D721Med (cell line): ENCODE data around the gene KIAA0513.

Experiments
- DNase-seq: peaks from one replicate; pipeline ENCODE4 v3.0.0; 2011; ENCODE audit warnings: low spot score; ENCODE audit not compliant: insufficient read length
- FAIRE-seq: peaks from 2 replicates; lab custom pipeline; 2011; peaks lifted over from hg19 to GRCh38; lab: Jason Lieb, UNC
- TF ChIP-seq, protein P1 (sequence below): IDR thresholded peaks from 2 replicates; pipeline ENCODE4 v1.5.1; 2012; ENCODE audit warnings: mild to moderate bottlenecking, control low read depth; ENCODE audit not compliant: insufficient read depth; ENCODE audit errors: missing control alignments

KIAA0513 gene

DNA sequence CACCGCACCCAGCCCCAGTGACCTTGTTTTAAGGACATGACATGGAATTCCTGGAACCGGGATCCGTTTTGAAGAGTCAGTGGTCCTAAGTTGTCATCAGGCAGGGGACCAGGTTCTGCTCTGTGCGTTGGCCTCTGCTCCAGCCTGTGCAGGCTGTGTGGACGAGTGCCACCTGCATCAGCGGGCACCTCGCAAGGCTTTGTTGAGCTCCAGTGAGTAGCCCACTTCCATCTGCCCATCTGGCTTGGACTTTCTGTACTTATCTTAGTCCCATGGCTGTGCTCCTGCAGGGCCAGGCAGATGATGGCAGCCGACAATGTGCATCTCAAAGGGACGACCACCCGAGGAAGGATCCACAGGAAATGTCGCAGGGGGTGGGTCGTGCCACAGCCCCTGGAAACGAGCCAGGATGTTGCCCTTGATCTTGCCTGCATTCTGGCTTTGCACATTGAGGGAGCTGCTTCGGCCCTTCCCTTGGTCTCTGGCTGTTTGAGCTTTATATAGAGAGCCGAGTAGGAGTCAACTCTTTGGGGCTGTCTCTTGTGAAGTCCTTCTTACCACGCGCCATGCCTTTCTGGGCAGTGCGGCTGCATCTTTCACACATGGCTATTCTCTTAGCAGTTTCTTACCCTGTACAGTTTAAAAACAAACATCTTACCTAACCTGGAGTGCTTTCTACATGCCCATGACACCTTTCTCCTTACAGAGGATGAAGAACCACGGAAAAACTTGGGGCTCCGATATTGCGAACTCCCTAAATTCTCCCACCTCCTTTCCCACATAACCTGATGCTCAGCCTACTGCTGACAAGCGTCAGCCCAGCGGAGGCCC, 18.3 kb downstream of the KIAA0513 start:
- DNase-seq (no peak), FAIRE-seq (no peak)
- TF ChIP-seq, protein P1, sequence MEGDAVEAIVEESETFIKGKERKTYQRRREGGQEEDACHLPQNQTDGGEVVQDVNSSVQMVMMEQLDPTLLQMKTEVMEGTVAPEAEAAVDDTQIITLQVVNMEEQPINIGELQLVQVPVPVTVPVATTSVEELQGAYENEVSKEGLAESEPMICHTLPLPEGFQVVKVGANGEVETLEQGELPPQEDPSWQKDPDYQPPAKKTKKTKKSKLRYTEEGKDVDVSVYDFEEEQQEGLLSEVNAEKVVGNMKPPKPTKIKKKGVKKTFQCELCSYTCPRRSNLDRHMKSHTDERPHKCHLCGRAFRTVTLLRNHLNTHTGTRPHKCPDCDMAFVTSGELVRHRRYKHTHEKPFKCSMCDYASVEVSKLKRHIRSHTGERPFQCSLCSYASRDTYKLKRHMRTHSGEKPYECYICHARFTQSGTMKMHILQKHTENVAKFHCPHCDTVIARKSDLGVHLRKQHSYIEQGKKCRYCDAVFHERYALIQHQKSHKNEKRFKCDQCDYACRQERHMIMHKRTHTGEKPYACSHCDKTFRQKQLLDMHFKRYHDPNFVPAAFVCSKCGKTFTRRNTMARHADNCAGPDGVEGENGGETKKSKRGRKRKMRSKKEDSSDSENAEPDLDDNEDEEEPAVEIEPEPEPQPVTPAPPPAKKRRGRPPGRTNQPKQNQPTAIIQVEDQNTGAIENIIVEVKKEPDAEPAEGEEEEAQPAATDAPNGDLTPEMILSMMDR: no peak

DNA sequence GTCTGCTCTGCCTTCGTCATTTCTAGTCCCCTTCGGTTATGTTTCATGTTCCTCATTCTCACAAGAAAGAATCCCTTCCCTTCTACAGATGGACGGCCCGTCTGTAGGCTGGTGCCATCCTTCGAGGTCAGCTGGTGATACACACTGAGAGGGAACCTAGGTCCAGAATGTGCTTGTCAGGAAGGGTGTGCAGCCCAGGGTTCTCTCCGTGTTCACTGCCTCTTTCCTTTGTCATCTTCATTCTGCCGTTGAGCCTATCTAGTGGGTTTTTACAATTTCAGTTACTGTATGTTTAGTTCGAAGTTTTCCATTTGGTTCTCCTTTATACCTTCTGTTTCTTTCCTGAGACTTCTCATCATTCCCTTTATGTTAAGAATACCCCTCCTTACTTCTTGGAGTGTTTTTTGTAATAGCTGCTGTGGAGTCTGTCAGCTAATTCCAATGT, 18.9 kb downstream of the KIAA0513 start:
- FAIRE-seq (no peak), DNase-seq (no peak)
- TF ChIP-seq, protein P1: no peak

- FAIRE-seq (no peak), DNase-seq (no peak)
- TF ChIP-seq, protein P1: no peak
Observed at GRCh38 chr16:85046931-85047866, 19.6 kb downstream of the KIAA0513 start.

GRCh38 chr16:85047867-85048455, 20.4 kb downstream of the KIAA0513 start:
- FAIRE-seq: no peak
- TF ChIP-seq, protein P1: no peak
- no peak for DNase-seq

- TF ChIP-seq, protein P1: no peak
- no peak for DNase-seq
- FAIRE-seq: no peak
Observed at GRCh38 chr16:85048921-85049562, 21.4 kb downstream of the KIAA0513 start.

GRCh38 chr16:85049706-85050305, 22.2 kb downstream of the KIAA0513 start:
- FAIRE-seq: no peak
- TF ChIP-seq, protein P1: no peak
- DNase-seq: no peak
